Panc1 (cell line): ENCODE measurements around the gene KCNT1.

Experiments used
- CTCF ChIP-seq: fragments of 450-650 bp; IDR thresholded peaks from 2 replicates; pipeline ENCODE4 v1.5.1; 2017; ENCODE audit warnings: mild to moderate bottlenecking
- POLR2AphosphoS5 ChIP-seq: IDR thresholded peaks from 2 replicates; pipeline ENCODE4 v1.6.1; 2012; ENCODE audit warnings: mild to moderate bottlenecking, low read depth, low read length, moderate library complexity
- REST ChIP-seq, 2 experiments: IDR thresholded peaks; 2 replicates each; pipeline ENCODE4 v1.6.1; 2011 to 2012; ENCODE audit warnings: low read depth in 2 of 2, control low read depth in 1 of 2, low read length in 1 of 2, mild to moderate bottlenecking in 1 of 2, moderate library complexity in 1 of 2; ENCODE audit not compliant: insufficient read depth in 1 of 2
- SIN3A ChIP-seq: IDR thresholded peaks from 2 replicates; pipeline ENCODE4 v1.6.1; 2012; ENCODE audit warnings: low read depth, mild to moderate bottlenecking, low read length, moderate library complexity, borderline replicate concordance; ENCODE audit not compliant: insufficient read depth

GRCh38 chr9:135698236-135698635 lies 3.7 kb upstream of the KCNT1 start:
- TF ChIP-seq CTCF, result no peak
- TF ChIP-seq POLR2AphosphoS5, result no peak
- TF ChIP-seq SIN3A, result no peak
- TF ChIP-seq REST (IDR thresholded peaks at IDR 0.05; ENCODE audit: insufficient read depth in 1 of 2, low read depth in 2 of 2, low read length in 1 of 2), result no peak
